Right lobe of liver (tissue), 4 donors: ENCODE measurements around the gene ARHGEF1.

ENCODE experiments used
- POLR2A ChIP-seq: fragments of 450-650 bp; IDR thresholded peaks from one replicate; pipeline ENCODE4 v1.6.1; 2017; ENCODE audit warnings: antibody characterized with exemption, mild to moderate bottlenecking
- TF ChIP-seq, protein P1 (sequence below), 4 donors: fragments of 200-600 bp in 3 of 4; fragments of 450-650 bp in 1 of 4; IDR thresholded peaks; one replicate each; pipeline versions ENCODE4 v1.5.1 to v1.8.0; 2016 to 2022; ENCODE audit warnings: antibody characterized with exemption in 4 of 4, mild to moderate bottlenecking in 2 of 4
- donor health status: DM: no; HTN: no; CAD: no.
- donor health status: DM: no; HTN: no; CAD: no.
- donor health status: DM: no; HTN: yes; CAD: no.

DNA sequence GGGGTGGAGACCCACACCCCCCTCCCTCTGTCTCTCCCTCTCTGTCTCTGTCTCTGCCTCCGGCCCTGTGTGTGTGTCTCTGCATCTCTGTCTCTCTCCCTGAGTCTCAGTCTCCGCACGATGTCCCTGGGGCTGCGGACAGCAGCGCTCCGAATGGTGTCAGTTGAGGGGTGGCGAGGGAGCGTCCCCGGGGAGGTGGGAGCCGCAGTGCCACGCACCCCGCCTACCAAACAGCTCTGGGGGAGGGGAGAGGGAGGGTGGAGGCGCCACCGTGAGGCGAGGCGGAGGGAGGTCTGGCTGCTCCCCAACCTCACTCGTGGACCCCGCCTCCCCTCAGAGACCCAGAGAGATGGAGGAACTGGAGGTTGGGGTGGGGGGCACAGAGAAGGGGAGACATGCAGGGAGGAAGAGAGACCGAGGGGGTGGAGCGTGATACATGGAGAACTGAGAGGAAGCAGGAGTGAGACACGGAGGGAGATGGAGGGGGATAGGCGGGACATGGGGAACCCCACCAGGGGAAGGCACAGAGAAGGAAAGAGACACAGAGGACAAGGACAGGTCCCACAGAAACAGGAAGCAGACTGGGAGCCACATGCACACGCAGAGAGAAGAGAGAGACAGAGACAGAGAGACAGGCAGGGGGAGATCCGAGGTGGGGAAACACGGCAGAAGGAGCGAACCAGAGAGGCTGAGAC is 38.0 kb downstream of the ARHGEF1 start:
- TF ChIP-seq, protein P1, sequence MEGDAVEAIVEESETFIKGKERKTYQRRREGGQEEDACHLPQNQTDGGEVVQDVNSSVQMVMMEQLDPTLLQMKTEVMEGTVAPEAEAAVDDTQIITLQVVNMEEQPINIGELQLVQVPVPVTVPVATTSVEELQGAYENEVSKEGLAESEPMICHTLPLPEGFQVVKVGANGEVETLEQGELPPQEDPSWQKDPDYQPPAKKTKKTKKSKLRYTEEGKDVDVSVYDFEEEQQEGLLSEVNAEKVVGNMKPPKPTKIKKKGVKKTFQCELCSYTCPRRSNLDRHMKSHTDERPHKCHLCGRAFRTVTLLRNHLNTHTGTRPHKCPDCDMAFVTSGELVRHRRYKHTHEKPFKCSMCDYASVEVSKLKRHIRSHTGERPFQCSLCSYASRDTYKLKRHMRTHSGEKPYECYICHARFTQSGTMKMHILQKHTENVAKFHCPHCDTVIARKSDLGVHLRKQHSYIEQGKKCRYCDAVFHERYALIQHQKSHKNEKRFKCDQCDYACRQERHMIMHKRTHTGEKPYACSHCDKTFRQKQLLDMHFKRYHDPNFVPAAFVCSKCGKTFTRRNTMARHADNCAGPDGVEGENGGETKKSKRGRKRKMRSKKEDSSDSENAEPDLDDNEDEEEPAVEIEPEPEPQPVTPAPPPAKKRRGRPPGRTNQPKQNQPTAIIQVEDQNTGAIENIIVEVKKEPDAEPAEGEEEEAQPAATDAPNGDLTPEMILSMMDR (IDR thresholded peaks at IDR 0.05) = no peak
- no peak for TF ChIP-seq POLR2A
